ENCODE results near the gene TOE1. TPM values are rescaled to one million over a fixed set of nuclear protein-coding genes. Genes with fewer than 3 reads are reported as not detected.
A peak's percentile ranks its signal among the peaks of the same experiment; 100 is the strongest.

The TOE1 gene
- polyA plus RNA-seq, 3 donors = 3.9 to 8.1 (median 5.8) TPM

DNA sequence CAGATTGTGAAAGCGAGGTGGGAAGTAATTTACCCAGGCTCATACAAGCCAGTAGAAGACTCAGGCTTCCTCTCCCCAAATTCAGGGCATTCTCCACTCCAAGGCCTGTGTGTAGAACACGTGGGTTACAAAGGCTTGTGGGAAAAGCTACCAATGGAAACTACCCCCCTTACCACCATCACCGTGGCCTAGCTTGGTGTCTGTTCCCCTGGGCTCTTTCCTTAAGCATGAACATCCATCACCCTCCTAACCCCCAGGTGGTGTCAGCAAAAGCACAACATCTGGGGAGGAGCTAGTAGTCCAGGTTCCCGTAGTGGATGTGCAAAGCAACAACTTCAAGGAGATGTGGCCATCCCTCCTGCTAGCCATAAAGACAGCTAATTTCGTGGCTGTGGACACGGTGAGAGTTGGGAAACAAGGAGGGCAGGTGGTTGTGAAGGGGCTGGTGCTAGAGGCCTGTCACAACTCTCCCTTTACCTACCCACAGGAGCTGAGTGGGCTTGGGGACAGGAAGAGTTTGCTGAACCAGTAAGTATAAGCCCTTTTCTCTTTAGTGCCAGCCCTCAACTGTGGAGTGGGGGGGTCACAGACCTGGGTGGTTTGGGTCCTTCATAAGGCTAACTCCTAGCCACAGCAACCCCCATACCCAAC is 971 bp downstream of the TOE1 start:
- no peaks in the 10 kb centered on the region for H3K9me3 ChIP-seq (replicated peaks in 1 of 2; ENCODE audit: control insufficient read depth in 1 of 2, insufficient read depth in 1 of 2, low read length in 2 of 2)
- intact Hi-C loops (cut with micrococcal nuclease) = loop anchor here in 1 of 2 donors (10.0 kb wide), 1 partner anchor 234 kb away; no protein-coding TSS in a partner anchor
- Mint-ChIP-seq H3K4me1 (peaks cover 39% of the 10 kb centered on the region), H3K27me3 (ENCODE audit: low read depth in 3 of 3) (peaks cover 0 to 5% (median 1%) of the 10 kb centered on the region in 3 donors), H3K36me3 (peaks cover 45 to 50% of the 10 kb centered on the region in 2 donors), H3K27ac (peak overlapping the region in 6 of 7 donors; percentile 94 to 99 (median 96)), H3K9me3 (no peaks in the 10 kb centered on the region), H3K4me3 (peak overlapping the region; percentile 99 to 100)
- peaks cover 15% of the 10 kb centered on the region for H4K20me1 ChIP-seq (ENCODE audit: insufficient read depth, low read length)
- H3K9ac ChIP-seq (ENCODE audit: insufficient read depth, low read length, poor library complexity, severe bottlenecking) = peak overlapping the region; percentile 91
- TF ChIP-seq, protein P1, sequence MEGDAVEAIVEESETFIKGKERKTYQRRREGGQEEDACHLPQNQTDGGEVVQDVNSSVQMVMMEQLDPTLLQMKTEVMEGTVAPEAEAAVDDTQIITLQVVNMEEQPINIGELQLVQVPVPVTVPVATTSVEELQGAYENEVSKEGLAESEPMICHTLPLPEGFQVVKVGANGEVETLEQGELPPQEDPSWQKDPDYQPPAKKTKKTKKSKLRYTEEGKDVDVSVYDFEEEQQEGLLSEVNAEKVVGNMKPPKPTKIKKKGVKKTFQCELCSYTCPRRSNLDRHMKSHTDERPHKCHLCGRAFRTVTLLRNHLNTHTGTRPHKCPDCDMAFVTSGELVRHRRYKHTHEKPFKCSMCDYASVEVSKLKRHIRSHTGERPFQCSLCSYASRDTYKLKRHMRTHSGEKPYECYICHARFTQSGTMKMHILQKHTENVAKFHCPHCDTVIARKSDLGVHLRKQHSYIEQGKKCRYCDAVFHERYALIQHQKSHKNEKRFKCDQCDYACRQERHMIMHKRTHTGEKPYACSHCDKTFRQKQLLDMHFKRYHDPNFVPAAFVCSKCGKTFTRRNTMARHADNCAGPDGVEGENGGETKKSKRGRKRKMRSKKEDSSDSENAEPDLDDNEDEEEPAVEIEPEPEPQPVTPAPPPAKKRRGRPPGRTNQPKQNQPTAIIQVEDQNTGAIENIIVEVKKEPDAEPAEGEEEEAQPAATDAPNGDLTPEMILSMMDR (IDR thresholded peaks at IDR 0.05) = no peak
- H3K27ac ChIP-seq (ENCODE audit: low read depth in 1 of 2, low read length in 2 of 2) = peak overlapping the region in 1 of 2 donors; percentile 94
- H3K79me2 ChIP-seq (ENCODE audit: insufficient read depth, low read length) = peaks cover 47% of the 10 kb centered on the region
- peak overlapping the region; percentile 81 for H3K4me2 ChIP-seq (replicated peaks; ENCODE audit: extremely low read depth, low read length, poor library complexity, severe bottlenecking)
- peaks cover 40 to 43% of the 10 kb centered on the region in 2 donors for H3K36me3 ChIP-seq (replicated peaks in 1 of 2; ENCODE audit: control insufficient read depth in 1 of 2, insufficient read depth in 2 of 2, low read length in 2 of 2)
- peaks cover 34 to 36% of the 10 kb centered on the region in 2 donors for H3K4me1 ChIP-seq (ENCODE audit: control insufficient read depth in 1 of 2, insufficient read depth in 2 of 2, low read length in 2 of 2)
- H3K27me3 ChIP-seq (ENCODE audit: control insufficient read depth in 2 of 2, insufficient read depth in 2 of 2, low read length in 2 of 2) = no peaks in the 10 kb centered on the region
- WGBS (ENCODE audit: insufficient coverage) = 20% methylated on average over 1 of the region's 6 CpGs
- H3K4me3 ChIP-seq (replicated peaks in 1 of 3; ENCODE audit: low read depth in 2 of 3, low read length in 3 of 3) = peak overlapping the region; percentile 64 to 94 (median 85)
- no peak for DNase-seq
- no peak overlapping the region for H2AFZ ChIP-seq (ENCODE audit: insufficient read depth, low read depth, low read length, poor library complexity, severe bottlenecking)

DNA sequence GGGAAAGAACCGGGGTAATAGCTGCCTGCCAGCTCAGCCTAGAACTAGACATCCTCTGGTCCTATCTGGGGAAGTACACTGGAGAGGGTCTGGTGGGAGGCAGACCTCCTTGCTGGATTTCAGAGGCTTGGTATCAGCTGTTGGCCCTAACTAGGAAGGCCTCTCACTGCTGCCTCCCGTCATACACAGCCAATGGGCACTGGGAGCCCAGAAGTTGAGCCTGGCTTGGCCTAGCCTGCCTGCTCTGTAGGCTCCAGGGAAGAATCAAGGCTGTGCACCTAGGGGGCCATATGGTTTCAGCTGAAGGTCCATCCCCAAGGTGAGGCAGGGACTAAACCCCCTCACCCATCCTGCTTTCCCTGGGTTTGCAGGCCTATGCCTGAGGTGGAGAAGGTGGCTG is 4.5 kb downstream of the TOE1 start:
- Histone ChIP-seq H3K4me2 (replicated peaks; ENCODE audit: extremely low read depth, low read length, poor library complexity, severe bottlenecking) (no peak overlapping the region), H3K27ac (ENCODE audit: low read depth in 1 of 2, low read length in 2 of 2) (no peak overlapping the region), H3K9me3 (replicated peaks in 1 of 2; ENCODE audit: control insufficient read depth in 1 of 2, insufficient read depth in 1 of 2, low read length in 2 of 2) (no peaks in the 10 kb centered on the region), H3K9ac (ENCODE audit: insufficient read depth, low read length, poor library complexity, severe bottlenecking) (no peak overlapping the region), H3K79me2 (ENCODE audit: insufficient read depth, low read length) (peaks cover 30% of the 10 kb centered on the region), H3K36me3 (replicated peaks in 1 of 2; ENCODE audit: control insufficient read depth in 1 of 2, insufficient read depth in 2 of 2, low read length in 2 of 2) (peaks cover 44 to 62% of the 10 kb centered on the region in 2 donors), H3K4me3 (replicated peaks in 1 of 3; ENCODE audit: low read depth in 2 of 3, low read length in 3 of 3) (no peak overlapping the region), H3K4me1 (ENCODE audit: control insufficient read depth in 1 of 2, insufficient read depth in 2 of 2, low read length in 2 of 2) (peaks cover 25 to 28% of the 10 kb centered on the region in 2 donors), H3K27me3 (ENCODE audit: control insufficient read depth in 2 of 2, insufficient read depth in 2 of 2, low read length in 2 of 2) (no peaks in the 10 kb centered on the region), H4K20me1 (ENCODE audit: insufficient read depth, low read length) (peaks cover 15% of the 10 kb centered on the region), H2AFZ (ENCODE audit: insufficient read depth, low read depth, low read length, poor library complexity, severe bottlenecking) (no peak overlapping the region)
- intact Hi-C loops (cut with micrococcal nuclease) = loop anchor here in 1 of 2 donors (10.0 kb wide), 1 partner anchor 230 kb away; no protein-coding TSS in a partner anchor
- TF ChIP-seq, protein P1 (IDR thresholded peaks at IDR 0.05) = no peak
- DNase-seq = no peak
- no peaks in the 10 kb centered on the region for H3K9me3 Mint-ChIP-seq
- H3K27me3 Mint-ChIP-seq (ENCODE audit: low read depth in 3 of 3) = peaks cover 0 to 1% (median 0%) of the 10 kb centered on the region in 3 donors
- 95% methylated on average over 2 of the region's 2 CpGs for WGBS (ENCODE audit: insufficient coverage)
- H3K27ac Mint-ChIP-seq = no peak overlapping the region
- H3K4me3 Mint-ChIP-seq = no peak overlapping the region
- H3K4me1 Mint-ChIP-seq = peaks cover 32% of the 10 kb centered on the region
- peaks cover 49 to 62% of the 10 kb centered on the region in 2 donors for H3K36me3 Mint-ChIP-seq
